GM12878 (cell line): ENCODE results near the gene PPP1R12A. TPM values are rescaled to one million over a fixed set of nuclear protein-coding genes. Genes with fewer than 3 reads are reported as not detected.

Source experiments
- BHLHE40 ChIP-seq, 2 experiments: fragments of 450-650 bp in 1 of 2; IDR thresholded peaks; 2 replicates each; pipeline ENCODE4 v1.6.1; 2011 to 2017; ENCODE audit warnings: low read depth in 2 of 2, borderline replicate concordance in 1 of 2, improper control_type of control experiment in 1 of 2, low read length in 1 of 2, mild to moderate bottlenecking in 1 of 2
- BRCA1 ChIP-seq: IDR thresholded peaks from 2 replicates; pipeline ENCODE4 v1.6.1; 2011; ENCODE audit warnings: low read depth, low read length, improper control_type of control experiment
- KDM1A ChIP-seq: fragments of 200-600 bp; sonication (generic); IDR thresholded peaks from 2 replicates; pipeline ENCODE4 v1.6.1; 2016; ENCODE audit warnings: borderline replicate concordance
- MTA2 ChIP-seq: fragments of 450-650 bp; IDR thresholded peaks from 2 replicates; pipeline ENCODE4 v1.6.1; 2016; ENCODE audit warnings: low read depth, mild to moderate bottlenecking, moderate library complexity
- NFIC ChIP-seq: IDR thresholded peaks from 2 replicates; pipeline ENCODE4 v1.6.1; 2012; ENCODE audit warnings: low read depth, mild to moderate bottlenecking, inconsistent platforms, low read length, moderate library complexity
- SIN3A ChIP-seq: IDR thresholded peaks from 2 replicates; pipeline ENCODE4 v1.6.1; 2012; ENCODE audit warnings: low read depth, low read length, improper control_type of control experiment
- TBL1XR1 ChIP-seq: IDR thresholded peaks from 2 replicates; pipeline ENCODE4 v1.6.1; 2012; ENCODE audit warnings: low read depth, low read length, improper control_type of control experiment
- ZNF384 ChIP-seq: IDR thresholded peaks from 2 replicates; pipeline ENCODE4 v1.6.1; 2012; ENCODE audit warnings: low read depth, mild to moderate bottlenecking, low read length, improper control_type of control experiment, borderline replicate concordance
- polyA plus RNA-seq, 11 experiments: library from polyadenylated mRNA; depleted of rRNA in 4 of 11; unstranded in 6 of 11; stranded (reverse) in 5 of 11; fragments of >200 nt; fragmentation: Nextera tagmentation in 4 of 11; fragmentation: Illumina TruSeq in 1 of 11; extraction: Ambion mirVana in 4 of 11; extraction: Trizol in 1 of 11; gene quantifications; 1 replicate in 1 of 11; 2 replicates in 10 of 11; pipeline versions ENCODE4 v1.2.1 to v1.2.3, GENCODE V29; 2011 to 2016; ENCODE audit warnings: inconsistent platforms in 2 of 11, missing spikeins in 2 of 11, low read depth in 1 of 11
- total RNA-seq, 4 experiments: library from RNA; depleted of rRNA in 3 of 4; stranded (reverse); fragments of >200 nt in 3 of 4; fragmentation: Illumina TruSeq in 1 of 4; extraction: Trizol in 1 of 4; gene quantifications; 2 replicates each; pipeline versions ENCODE4 v1.2.1 to v1.2.3, GENCODE V29; 2013 to 2021
- TF ChIP-seq, protein P1 (sequence below): IDR thresholded peaks from 2 replicates; pipeline ENCODE4 v1.6.1; 2011; ENCODE audit warnings: borderline replicate concordance, low read depth, mild to moderate bottlenecking, moderate library complexity, low read length; ENCODE audit not compliant: insufficient read depth, poor library complexity, severe bottlenecking
- TF ChIP-seq, protein P2 (sequence below): fragments of 450-650 bp; IDR thresholded peaks from 2 replicates; pipeline ENCODE4 v1.6.1; 2017; ENCODE audit warnings: mild to moderate bottlenecking, moderate library complexity

PPP1R12A gene
- total and polyA plus RNA-seq, 10 of the 15 experiments (the other 5 are each of a cell fraction or from before 2014, with no cell fraction given) = 22.8 to 134 (median 51.4) TPM

GRCh38 chr12:79983986-79984620 lies 49.2 kb upstream of the PPP1R12A start (continued):
- TF ChIP-seq KDM1A (no peak), BRCA1 (no peak), SIN3A (no peak), TBL1XR1 (no peak), BHLHE40 (IDR thresholded peaks at IDR 0.05; ENCODE audit: borderline replicate concordance in 1 of 2, low read depth in 2 of 2, low read length in 1 of 2) (no peak), ZNF384 (no peak), NFIC (no peak), MTA2 (no peak)
- TF ChIP-seq, protein P1, sequence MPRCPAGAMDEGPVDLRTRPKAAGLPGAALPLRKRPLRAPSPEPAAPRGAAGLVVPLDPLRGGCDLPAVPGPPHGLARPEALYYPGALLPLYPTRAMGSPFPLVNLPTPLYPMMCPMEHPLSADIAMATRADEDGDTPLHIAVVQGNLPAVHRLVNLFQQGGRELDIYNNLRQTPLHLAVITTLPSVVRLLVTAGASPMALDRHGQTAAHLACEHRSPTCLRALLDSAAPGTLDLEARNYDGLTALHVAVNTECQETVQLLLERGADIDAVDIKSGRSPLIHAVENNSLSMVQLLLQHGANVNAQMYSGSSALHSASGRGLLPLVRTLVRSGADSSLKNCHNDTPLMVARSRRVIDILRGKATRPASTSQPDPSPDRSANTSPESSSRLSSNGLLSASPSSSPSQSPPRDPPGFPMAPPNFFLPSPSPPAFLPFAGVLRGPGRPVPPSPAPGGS = no peak
- TF ChIP-seq, protein P2, sequence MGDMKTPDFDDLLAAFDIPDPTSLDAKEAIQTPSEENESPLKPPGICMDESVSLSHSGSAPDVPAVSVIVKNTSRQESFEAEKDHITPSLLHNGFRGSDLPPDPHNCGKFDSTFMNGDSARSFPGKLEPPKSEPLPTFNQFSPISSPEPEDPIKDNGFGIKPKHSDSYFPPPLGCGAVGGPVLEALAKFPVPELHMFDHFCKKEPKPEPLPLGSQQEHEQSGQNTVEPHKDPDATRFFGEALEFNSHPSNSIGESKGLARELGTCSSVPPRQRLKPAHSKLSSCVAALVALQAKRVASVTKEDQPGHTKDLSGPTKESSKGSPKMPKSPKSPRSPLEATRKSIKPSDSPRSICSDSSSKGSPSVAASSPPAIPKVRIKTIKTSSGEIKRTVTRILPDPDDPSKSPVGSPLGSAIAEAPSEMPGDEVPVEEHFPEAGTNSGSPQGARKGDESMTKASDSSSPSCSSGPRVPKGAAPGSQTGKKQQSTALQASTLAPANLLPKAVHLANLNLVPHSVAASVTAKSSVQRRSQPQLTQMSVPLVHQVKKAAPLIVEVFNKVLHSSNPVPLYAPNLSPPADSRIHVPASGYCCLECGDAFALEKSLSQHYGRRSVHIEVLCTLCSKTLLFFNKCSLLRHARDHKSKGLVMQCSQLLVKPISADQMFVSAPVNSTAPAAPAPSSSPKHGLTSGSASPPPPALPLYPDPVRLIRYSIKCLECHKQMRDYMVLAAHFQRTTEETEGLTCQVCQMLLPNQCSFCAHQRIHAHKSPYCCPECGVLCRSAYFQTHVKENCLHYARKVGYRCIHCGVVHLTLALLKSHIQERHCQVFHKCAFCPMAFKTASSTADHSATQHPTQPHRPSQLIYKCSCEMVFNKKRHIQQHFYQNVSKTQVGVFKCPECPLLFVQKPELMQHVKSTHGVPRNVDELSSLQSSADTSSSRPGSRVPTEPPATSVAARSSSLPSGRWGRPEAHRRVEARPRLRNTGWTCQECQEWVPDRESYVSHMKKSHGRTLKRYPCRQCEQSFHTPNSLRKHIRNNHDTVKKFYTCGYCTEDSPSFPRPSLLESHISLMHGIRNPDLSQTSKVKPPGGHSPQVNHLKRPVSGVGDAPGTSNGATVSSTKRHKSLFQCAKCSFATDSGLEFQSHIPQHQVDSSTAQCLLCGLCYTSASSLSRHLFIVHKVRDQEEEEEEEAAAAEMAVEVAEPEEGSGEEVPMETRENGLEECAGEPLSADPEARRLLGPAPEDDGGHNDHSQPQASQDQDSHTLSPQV = no peak
